Tibial nerve (tissue), 4 donors: ENCODE data around the gene LMO7.

Experiments used
- CTCF ChIP-seq, 5 experiments: fragments of 200-600 bp in 3 of 5; fragments of 450-650 bp in 2 of 5; sonication (generic) in 3 of 5; IDR thresholded peaks; one replicate each; pipeline ENCODE4 v1.5.1; 2016 to 2019; ENCODE audit warnings: antibody characterized with exemption in 5 of 5, mild to moderate bottlenecking in 3 of 5, moderate library complexity in 2 of 5
- EP300 ChIP-seq, 2 donors: sonication (generic); formaldehyde crosslinking; IDR thresholded peaks; one replicate each; pipeline ENCODE4 v1.6.1; 2017; ENCODE audit warnings: antibody characterized with exemption in 2 of 2, mild to moderate bottlenecking in 1 of 2
- POLR2A ChIP-seq, 2 donors: fragments of 450-650 bp; IDR thresholded peaks; one replicate each; pipeline ENCODE4 v1.6.1; 2017; ENCODE audit warnings: antibody characterized with exemption in 2 of 2, mild to moderate bottlenecking in 2 of 2, moderate library complexity in 2 of 2

- TF ChIP-seq POLR2A (IDR thresholded peaks at IDR 0.05) (no peak), CTCF (IDR thresholded peaks at IDR 0.05) (no peak), EP300 (IDR thresholded peaks at IDR 0.05) (no peak)
Measured at GRCh38 chr13:75713852-75714251, 77.7 kb downstream of the LMO7 start.
